Ovary (tissue), 3 donors: ENCODE results near the gene SPEN.

Source experiments
- CTCF ChIP-seq, 3 donors: fragments of 450-650 bp in 2 of 3; fragments of 200-600 bp in 1 of 3; IDR thresholded peaks; one replicate each; pipeline versions ENCODE4 v1.5.1 to v1.8.0; 2016 to 2022; ENCODE audit warnings: antibody characterized with exemption in 3 of 3, mild to moderate bottlenecking in 1 of 3
- POLR2A ChIP-seq: fragments of 450-650 bp; IDR thresholded peaks from one replicate; pipeline ENCODE4 v1.6.1; 2017; ENCODE audit warnings: antibody characterized with exemption, mild to moderate bottlenecking, moderate library complexity
- donor health status: DM: no; HTN: no; CAD: no.

GRCh38 chr1:15858069-15858670, 10.7 kb downstream of the SPEN start:
- TF ChIP-seq POLR2A (no peak), CTCF (IDR thresholded peaks at IDR 0.05) (no peak)
